Neural crest cell (in vitro differentiated cells): ENCODE data around the gene B3GNT4. TPM values are rescaled to one million over a fixed set of nuclear protein-coding genes. Genes with fewer than 3 reads are reported as not detected.
A peak's percentile ranks its signal among the peaks of the same experiment; 100 is the strongest.
"Not testable (repeated sequence)": the region's sequence is repeated elsewhere in the genome, so short reads cannot be mapped to it uniquely, and the experiment has no call there.

ENCODE experiments used
- DNase-seq: peaks from one replicate; pipeline ENCODE4 v3.0.0; 2021; ENCODE audit warnings: low read depth, mixed read lengths, low spot score
- H3K27ac Mint-ChIP-seq: one replicate; pipeline ENCODE4 v1.8.0; 2021; ENCODE audit warnings: mild to moderate bottlenecking, mixed read lengths; ENCODE audit not compliant: unreplicated experiment
- H3K27me3 Mint-ChIP-seq: 2 replicates; pipeline ENCODE4 v1.8.0; 2021; ENCODE audit warnings: low read depth, mild to moderate bottlenecking, mixed read lengths
- H3K36me3 Mint-ChIP-seq: 2 replicates; pipeline ENCODE4 v1.8.0; 2021; ENCODE audit warnings: low read depth, mild to moderate bottlenecking, mixed read lengths
- H3K4me1 Mint-ChIP-seq: 2 replicates; pipeline ENCODE4 v1.8.0; 2021; ENCODE audit warnings: mixed read lengths
- H3K4me3 Mint-ChIP-seq: one replicate; pipeline ENCODE4 v1.8.0; 2021; ENCODE audit warnings: mild to moderate bottlenecking, mixed read lengths
- H3K9me3 Mint-ChIP-seq: 2 replicates; pipeline ENCODE4 v1.8.0; 2021; ENCODE audit warnings: mixed read lengths
- total RNA-seq: library from RNA; stranded (reverse); gene quantifications from 2 replicates; pipeline ENCODE4 v1.2.1, GENCODE V29; 2021
- TF ChIP-seq, protein P1 (sequence below): fragments of 200-600 bp; sonication (generic); conservative IDR thresholded peaks from 2 replicates; pipeline ENCODE4 v1.5.0; 2021; ENCODE audit warnings: antibody characterized with exemption, mild to moderate bottlenecking

B3GNT4 gene
- total RNA-seq, 1 donor from 2014 or later, result 0.19 TPM

DNA sequence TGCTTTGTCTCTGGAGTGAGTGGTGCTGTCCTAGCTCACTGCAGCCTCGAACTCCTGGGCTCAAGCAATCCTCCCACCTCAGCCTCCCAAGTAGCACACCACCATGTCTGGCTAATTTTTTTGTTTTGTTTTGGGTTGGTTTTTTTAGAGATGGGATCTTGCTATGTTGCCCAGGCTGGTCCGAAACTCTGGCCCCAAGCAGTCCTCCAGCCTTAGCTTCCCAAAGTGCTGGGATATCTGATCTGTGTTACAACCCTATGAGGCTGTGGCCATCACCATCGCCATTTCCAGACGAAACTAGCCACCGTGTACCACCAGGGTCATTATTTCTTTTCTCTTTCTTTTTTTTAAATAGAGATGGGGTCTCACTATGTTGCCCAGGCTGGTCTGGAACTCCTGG is 32.1 kb upstream of the B3GNT4 start:
- TF ChIP-seq, protein P1, sequence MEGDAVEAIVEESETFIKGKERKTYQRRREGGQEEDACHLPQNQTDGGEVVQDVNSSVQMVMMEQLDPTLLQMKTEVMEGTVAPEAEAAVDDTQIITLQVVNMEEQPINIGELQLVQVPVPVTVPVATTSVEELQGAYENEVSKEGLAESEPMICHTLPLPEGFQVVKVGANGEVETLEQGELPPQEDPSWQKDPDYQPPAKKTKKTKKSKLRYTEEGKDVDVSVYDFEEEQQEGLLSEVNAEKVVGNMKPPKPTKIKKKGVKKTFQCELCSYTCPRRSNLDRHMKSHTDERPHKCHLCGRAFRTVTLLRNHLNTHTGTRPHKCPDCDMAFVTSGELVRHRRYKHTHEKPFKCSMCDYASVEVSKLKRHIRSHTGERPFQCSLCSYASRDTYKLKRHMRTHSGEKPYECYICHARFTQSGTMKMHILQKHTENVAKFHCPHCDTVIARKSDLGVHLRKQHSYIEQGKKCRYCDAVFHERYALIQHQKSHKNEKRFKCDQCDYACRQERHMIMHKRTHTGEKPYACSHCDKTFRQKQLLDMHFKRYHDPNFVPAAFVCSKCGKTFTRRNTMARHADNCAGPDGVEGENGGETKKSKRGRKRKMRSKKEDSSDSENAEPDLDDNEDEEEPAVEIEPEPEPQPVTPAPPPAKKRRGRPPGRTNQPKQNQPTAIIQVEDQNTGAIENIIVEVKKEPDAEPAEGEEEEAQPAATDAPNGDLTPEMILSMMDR, result no peak
- Mint-ChIP-seq H3K27ac (no peak overlapping the region), H3K36me3 (no peaks in the 10 kb centered on the region), H3K27me3 (no peaks in the 10 kb centered on the region), H3K9me3 (no peaks in the 10 kb centered on the region), H3K4me1 (peaks cover 7% of the 10 kb centered on the region), H3K4me3 (no peak overlapping the region)
- DNase-seq, result no peak

DNA sequence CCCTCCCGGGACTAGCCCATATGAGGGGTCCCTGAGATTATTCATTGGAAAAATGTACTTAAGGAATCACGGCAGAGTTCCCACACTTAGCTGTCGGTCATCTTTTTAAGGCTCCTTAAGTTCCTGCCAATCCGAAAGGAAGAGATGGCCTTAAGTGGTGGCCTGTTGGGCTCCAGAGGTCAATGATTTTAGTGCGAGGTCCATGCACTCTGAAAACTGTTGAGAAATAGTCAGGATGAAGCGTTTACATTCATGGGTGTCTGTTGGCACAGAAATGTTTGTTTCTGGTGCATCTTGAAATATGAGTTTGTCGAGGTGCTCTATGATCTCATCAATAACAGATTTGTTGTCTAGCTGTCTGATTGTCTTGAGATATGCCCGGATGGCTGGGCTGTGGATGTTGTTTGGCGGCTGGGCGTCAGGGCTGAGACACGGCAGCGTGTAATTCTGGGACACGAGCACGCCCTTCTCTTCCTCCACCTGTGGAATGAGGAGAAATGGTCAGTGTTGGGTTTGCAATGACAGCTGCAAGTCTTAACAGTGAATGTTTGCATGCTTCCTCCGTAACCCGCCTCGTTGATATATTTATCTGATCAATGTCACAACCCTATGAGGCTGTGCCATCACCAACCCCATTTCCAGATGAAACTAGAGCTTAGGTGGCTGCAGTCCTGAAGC is 31.1 kb upstream of the B3GNT4 start:
- Mint-ChIP-seq H3K36me3 (no peaks in the 10 kb centered on the region), H3K27me3 (no peaks in the 10 kb centered on the region), H3K4me1 (peaks cover under 1% of the 10 kb centered on the region), H3K27ac (no peak overlapping the region), H3K4me3 (no peak overlapping the region), H3K9me3 (no peaks in the 10 kb centered on the region)
- no peak for DNase-seq
- TF ChIP-seq, protein P1, result no peak

DNA sequence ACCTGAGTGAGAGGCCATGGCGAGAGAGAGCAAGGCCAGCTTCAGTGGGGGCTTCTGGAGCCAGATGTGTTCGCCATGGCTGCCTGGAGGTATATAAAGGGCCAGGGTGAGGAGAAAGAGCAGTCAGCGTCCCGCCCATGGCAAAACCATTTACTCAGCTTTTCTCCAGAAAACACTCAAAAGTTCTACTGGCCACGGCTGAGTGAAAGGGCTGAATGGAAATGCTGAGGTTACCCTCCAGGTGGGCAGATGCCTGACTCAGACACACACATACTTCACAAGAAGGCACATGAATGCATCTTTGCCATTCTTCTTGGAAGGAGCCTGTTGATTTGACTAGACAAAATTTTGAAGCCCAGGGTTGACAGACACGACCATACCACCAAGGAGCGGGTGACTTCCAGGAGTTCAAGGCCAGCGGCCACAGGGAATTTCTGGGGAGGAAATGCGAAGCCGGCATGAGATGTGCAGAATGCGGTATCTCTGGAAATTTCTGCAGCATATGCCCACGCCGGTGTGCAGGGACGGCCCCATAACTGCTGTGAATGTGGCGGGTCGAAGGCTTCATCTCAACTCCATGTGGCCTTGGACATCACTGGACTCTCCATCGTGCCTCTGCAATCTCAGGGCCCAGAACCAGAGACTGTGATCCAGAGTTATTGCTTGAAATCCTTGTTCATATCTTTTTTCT is 29.2 kb upstream of the B3GNT4 start, which contains the start of gene IL31:
TSS of gene IL31 (minus strand) at position 67 of the 691 bp plus-strand sequence. CDS start at position 18, 49 bp downstream.
- TF ChIP-seq, protein P1, result no peak
- no peaks in the 10 kb centered on the region for H3K4me1 Mint-ChIP-seq
- no peak within 1 kb of the TSS for H3K27ac Mint-ChIP-seq
- no peaks in the 10 kb centered on the region for H3K27me3 Mint-ChIP-seq
- no peaks in the 10 kb centered on the region for H3K9me3 Mint-ChIP-seq
- no peak for DNase-seq
- no peaks in the 10 kb centered on the region for H3K36me3 Mint-ChIP-seq
- H3K4me3 Mint-ChIP-seq, result no peak within 1 kb of the TSS

DNA sequence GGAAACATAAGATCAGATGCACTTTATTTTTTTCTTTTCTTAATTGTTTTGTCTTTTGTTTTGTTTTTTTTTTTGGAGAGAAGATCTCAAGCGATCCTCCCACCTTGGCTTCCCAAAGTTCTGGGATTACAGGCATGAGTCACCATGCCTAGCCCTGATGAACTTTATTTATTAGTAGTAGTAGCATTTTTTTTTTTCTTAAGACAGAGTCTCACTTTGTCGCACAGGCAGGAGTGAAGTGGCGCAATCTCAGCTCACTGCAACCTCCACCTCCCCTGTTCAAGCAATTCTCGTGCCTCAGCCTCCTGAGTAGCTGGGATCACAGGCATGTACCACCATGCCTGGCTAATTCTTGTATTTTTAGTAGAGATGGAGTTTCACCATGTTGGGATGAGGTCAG is 27.0 kb upstream of the B3GNT4 start:
- H3K4me3 Mint-ChIP-seq, H3K27ac Mint-ChIP-seq, DNase-seq, H3K27me3 Mint-ChIP-seq, H3K9me3 Mint-ChIP-seq, H3K36me3 Mint-ChIP-seq, H3K4me1 Mint-ChIP-seq: not testable (repeated sequence)

DNA sequence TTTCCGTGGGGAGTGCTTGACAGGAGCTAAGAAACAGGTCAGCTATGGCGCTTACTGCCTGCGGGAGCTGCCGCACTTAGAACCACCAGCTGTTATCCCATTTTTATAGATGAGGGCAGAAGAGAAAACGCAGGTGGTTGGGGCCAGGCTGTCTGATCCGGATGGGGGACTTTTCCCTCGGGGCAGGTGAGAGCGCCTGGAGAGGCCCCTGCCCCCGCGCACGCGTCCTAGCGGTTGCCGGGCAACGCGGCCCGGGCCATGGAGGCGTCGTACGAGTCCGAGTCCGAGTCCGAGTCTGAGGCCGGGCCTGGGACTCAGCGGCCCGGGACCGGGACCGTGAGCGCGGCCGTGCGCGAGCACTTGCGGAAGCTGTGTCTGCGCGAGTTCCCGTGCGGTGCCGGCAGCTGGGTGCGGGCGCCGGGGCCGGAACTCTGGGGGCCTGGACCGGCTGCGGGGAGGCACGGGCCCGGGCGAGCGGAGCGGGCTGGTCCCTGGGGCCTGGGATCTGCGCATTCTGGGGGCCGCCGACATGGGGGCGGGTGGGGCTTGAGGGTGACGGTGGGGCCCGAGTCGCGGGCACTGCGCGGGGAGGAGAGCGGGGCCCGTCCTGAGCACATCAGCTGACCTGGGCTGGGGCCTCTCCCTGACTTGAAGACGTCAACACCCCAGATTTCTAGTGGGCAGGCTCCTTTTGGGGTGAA is 20.5 kb upstream of the B3GNT4 start, which contains the start of gene LRRC43:
TSS of gene LRRC43 (plus strand) at position 237 of the 701 bp plus-strand sequence. CDS start at position 259, 22 bp downstream.
- Mint-ChIP-seq H3K27ac (no peak within 1 kb of the TSS), H3K4me1 (peaks cover 4% of the 10 kb centered on the region), H3K27me3 (peaks cover 9% of the 10 kb centered on the region), H3K9me3 (no peaks in the 10 kb centered on the region), H3K36me3 (no peaks in the 10 kb centered on the region), H3K4me3 (peak within 1 kb of the TSS; percentile 84)
- TF ChIP-seq, protein P1, result no peak
- DNase-seq, result peak; percentile 35
